HG03575 (cell line): ENCODE measurements around the gene PPIF.

ENCODE experiments used
- ATAC-seq: cut with Tn5 transposase; IDR thresholded peaks from one replicate; pipeline ENCODE4 v1.9.1; 2021; ENCODE audit not compliant: unreplicated experiment, insufficient number of reproducible peaks, low FRiP score; ENCODE audit errors: extremely low read depth

Gene PPIF

DNA sequence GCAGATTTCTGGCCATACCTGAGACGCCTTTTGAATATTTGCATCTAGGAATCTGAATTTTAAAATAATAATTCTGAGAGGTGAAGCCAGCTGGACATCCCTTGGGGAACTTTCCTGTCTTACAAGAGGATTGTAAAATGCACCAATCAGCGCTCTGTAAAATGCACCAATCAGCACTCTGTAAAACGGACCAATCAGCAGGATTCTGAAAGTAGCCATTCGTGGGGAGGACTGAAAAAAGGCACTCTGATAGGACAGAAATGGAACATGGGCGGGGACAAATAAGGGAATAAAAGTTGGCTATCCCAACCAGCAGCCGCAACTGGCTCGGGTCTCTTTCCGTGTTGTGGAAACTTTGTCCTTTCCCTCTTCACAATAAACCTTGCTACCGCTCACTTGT is 9.9 kb downstream of the PPIF start:
- no peak for ATAC-seq

DNA sequence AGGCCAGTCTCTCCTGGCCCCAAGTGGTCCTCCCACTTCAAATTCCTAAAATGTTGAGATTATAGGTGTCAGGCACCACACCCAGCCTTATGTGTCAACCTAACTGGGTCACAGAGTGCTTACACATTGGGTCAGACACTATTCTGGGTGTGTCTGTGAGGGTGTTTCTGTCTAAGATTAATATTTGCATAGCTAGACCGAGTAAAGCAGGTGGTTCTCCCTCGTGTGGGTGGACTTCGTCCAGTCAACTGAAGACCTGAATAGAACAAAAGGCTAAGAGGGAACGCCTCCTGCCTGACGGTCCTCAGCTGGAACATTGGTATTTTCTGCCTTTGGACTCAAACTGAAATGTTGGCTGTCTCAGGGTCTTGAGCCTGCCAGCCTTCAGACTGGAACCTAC is 11.5 kb downstream of the PPIF start:
- ATAC-seq = no peak

DNA sequence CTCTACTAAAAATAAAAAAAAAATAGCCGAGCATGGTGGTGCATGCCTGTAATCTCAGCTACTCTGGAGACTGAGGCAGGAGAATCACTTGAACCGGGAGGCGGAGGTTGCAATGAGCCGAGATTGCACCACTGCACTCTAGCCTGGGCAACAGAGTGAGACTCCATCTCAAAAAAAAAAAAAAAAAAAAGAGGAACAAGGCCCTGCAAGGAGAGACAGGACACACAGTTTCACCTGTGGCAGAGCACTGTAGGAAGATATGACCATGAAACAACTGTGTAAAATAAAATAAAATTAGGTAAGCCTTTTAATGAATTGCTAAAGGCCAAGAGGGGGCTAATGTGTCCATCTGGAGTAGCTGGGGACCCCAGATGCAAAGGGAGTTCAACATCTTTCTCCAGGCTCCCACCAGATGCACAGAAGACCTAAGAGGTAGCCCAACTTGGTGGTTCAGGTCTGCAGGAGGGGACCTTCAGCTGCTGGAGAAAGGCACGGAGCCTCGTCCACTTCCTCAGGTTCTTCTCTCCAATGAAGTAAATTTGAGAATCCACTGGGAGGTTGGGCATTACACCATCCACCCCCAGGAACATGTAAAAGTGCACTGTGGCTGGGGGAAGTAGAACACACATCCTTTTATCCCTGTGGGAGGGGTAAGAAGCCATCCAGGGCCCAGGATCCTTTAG is 12.7 kb downstream of the PPIF start:
- no peak for ATAC-seq

DNA sequence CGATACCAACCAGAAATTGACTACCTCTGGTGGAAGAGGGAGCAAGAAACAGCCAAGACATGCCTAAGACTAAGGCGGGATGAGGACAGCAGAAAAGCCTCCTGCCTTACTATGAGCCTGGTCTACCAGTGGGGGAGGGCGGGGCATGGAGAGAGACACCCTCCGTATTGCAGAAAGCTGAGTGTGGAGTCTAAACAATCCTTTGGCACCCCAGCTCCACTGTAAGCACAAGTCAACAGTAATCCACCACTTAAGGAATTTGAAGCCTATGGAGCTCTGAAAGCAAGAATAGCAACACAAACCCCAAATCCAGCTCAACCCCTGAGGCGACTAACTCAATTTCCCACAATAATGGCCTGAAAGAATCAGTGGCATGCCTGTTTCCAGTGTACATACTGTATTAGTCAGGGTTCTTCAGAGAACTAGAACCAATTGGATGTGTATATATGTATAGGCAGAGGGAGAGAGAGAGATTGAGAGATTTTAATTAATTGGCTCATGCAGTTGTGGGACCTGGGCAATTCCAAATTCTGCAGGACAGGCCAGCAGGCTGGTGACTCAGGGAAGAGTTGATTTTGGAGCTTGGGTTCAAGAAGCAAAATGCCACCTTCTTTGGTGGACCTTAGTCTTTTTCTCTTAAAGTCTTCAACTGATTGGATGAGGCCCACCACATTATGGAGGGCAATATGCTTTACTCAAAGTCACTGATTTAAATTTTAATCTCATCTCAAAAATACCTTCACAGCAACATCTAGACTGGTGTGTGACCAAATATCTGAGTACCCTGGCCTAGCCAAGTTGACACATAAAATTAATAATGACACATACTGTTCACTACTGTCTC is 13.5 kb downstream of the PPIF start:
- no peak for ATAC-seq

DNA sequence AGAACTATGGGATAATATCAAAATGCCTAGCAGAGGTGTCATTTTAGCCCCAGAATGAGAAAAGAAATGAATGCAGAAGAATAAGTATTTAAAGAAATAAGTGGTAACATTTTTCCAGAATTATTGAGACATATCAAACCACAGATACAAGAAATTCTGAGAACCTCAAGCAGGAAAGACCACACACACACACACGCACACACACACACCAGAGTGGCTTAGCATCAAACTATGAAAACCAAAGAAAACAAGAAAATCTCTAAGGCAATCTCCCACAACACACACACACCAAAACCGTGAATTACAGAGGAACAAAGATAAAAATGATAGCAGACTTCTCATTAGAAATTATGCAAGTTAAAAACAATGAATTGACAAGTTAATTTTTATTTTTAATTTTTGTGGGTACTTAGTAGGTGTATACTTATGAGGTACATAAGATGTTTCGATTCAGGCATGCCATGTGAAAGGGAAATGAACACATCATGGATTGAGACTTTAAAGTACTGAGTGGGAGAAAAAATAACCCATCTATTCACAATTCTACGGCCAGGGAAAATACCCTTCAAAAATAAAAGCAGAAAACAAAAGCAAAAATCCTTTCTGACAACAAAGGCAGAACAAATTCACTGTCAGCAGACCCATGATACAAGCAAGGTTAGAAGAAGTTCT is 14.6 kb downstream of the PPIF start:
- ATAC-seq = no peak

DNA sequence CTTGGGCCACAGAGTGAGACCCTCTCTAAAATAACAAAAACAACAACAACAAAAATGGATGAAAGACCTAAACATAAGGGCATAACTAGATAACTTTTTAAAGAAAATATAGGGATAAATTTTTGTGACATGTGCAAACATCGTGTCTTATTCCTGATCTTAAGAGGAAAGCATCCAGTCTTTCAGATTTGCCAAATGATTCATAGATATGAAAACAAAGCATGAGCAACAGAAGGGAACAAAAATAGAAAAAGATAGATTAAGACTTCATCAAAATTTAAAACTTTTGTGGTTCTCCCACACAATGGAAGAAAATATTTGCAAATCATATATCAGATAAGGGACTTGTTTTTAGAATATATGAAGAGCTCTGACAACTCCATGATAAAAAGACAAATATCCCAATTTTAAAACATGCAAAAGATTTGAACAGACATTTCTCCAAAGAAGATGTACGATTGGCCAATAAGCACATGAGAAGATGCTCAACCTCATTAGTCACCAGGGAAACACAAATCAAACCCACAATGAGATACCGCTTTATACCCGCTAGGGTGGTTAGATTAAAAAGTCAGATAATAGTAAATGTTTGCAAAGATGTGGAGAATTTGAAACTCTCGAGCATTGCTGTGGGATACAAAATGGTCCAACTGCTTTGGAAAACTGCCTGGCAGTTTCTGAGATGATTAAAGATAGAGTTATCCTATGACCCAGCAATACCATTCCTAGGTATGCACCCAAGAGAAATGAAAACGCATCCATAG is 20.3 kb downstream of the PPIF start:
- ATAC-seq = no peak

DNA sequence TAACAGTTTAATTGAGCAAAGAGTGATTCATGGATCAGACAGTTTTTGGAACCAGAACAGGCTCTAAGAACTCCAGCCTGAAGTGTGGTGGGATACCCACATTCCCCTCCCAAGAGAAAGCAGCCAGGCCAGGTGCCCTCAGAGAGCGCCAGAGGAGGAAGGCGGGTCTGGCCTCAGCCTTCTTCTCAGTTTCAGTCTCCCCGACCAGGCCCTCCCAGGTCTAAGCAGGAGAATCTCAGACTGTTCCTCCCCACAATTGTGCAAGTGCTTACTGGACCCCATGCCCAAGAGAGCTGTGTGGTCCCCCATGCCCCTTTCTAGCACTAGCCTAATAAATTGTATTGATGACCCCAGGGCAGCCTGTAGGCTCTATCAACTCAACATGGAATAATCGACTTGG is 25.6 kb downstream of the PPIF start:
- no peak for ATAC-seq

DNA sequence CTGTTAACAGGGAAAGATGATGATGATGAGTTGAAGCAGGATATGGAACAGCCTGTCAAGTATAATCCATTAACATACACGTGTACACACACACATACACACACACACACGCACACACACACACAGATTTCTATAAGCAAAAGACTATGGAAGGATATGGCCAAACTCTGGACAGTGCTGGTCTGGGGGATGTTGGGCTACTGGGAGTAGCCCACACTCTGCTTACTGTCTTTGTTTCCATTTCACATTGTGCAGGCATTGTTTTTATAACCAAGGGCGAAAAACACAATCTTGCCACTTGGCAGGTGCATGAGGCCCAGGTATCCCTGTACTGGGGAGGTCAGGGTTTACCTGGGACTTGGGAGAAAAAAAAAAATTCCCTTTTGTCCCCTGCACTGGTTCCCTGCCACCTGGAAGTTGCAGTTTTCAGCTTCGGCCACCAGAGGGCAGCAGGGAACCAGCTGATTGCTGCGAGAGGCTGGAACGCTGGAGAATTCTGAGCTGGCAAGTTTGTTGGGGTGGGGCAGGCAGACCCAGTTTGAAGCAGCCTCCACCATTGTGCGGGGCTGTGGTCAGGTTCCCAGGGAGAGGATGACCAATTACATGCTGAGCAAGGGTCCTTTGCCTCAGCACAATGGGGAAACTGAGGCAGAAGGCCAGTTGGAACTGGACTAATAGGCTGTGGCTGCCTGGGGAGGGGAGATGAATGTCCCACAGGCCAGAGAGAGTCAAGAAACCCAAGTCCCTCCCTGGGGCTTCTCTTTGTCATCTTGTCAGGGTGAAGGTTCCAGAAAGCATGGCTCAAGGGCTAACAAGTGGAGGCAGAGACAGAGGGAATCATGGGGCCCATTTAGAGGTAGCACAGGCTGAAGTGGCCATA is 27.3 kb downstream of the PPIF start:
- no peak for ATAC-seq

DNA sequence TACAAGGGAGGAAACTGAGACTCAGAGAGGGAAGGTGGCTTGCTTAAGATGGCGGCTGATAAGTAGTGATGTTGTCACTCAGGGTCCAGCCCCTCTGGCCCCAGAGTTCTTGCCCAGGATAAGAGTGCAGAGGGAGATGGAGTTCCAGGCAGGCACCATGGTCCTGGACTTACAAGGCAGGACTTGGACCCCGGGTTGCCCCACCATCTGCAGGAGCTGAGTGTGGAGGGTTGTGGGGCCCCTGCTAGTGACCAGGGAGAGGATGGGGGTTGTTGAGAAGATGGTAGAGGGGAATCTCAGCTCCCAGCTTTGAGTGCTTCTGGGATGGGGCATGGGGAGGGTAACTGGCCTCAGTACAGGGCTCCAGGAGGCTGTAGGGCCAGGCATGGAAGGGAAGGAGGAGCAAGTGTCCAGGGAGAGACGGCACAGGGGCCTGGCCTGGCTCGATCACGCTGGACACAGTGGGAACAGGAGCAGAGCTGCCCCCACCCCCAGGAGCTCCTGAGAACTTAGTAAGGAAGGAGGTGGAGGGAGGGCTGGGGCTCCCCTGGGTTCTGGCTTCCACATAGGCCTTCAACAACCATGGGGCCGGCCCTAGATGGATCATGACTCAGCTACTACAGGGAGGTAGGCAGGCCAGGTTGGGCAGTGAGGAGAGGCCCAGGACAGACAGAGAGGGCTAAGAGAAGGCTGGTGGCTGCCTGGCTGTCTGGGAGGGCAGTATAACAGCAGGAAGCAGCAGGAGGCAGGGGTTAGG is 28.2 kb downstream of the PPIF start:
- no peak for ATAC-seq

DNA sequence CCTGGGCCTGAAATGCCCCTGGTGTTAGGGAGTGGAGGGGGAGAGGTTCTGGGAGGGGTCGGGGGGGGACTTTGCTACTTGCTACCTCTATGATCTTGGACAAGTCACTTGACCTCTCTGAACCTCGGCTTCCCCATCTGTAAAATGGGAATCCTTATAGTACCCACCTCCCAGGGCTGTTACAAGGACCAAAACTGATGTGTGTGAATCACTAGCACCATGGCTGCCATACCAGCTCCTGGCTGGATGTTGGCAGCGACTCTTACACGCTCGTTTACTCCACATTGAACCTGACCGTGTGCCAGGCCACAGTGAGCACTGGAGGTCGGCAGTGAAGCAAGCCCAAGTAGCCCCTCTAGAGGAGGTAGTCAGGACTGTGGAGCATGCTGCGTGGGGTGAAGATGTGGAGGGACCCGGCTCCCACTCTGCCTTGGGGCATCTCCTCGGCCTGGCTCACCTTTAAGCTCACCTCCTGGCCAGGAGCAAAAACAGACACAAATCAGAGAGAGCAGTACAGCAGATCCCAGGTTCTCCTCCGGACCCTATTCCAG is 28.9 kb downstream of the PPIF start:
- no peak for ATAC-seq

DNA sequence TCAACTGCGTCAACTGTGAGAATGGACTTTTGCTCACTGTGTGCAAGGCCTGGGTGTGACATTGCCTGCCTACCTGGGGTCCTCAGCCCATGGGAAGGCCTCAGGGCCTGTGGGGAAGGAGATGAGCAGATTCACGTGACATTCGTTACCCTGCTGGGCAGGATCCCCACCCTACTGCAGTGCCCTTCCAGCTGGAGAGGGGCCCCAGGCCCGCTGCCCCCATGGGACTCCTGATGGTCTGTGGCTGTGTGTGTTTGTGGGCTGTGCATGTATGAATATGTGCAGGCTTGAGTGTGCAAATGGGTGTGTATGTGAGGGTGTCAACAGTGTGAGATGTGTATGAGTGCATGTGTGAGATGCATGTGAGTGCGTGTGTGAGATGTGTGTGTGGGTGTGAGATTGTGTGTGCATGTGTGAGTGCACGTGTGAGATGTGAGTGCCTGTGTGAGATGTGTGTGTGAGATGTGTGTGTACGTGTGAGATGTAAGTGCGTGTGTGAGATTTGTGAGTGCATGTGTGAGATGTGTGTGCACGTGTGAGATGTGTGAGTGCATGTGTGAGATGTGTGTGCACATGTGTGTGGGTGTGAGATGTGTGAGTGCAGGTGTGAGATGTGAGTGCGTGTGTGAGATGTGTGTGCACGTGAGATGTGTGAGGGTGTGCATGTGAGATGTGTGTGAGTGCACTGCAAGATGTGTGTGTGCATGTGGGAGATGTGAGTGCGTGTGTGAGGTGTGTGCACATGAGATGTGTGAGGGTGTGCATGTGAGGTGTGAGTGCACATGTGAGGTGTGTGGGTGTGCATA is 29.7 kb downstream of the PPIF start:
- ATAC-seq = no peak

DNA sequence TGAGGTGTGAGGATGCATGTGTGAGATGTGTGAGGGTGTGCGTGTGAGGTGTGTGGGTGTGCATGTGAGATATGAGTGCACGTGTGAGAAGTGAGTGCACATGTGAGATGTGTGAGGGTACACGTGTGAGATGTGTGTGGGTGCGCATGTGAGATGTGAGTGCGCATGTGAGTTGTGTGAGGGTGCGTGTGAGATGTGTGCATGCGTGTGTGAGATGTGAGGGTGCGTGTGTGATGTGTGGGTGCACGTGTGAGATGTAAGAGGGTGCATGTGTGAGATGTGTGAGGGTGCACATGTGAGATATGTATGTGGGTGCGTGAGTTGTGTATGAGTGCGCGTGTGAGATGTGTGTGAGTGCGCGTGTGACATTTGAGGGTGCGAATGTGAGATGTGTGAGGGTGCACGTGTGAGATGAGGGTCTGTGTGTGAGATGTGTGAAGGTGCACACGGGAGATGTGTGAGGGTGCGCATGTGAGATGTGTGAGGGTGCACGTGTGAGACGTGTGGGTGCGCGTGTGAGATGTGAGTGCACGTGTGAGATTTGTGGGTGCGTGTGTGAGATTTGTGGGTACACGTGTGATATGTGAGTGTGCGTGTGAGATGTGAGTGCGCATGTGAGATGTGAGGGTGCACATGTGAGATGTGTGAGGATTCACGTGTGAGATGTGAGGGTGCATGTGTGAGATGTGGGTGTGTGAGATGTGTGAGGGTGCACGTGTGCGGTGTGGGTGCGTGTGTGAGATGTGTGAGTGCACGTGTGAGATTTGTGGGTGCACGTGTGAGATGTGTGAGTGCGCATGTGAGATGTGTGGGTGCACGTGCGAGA is 30.5 kb downstream of the PPIF start:
- ATAC-seq = no peak

DNA sequence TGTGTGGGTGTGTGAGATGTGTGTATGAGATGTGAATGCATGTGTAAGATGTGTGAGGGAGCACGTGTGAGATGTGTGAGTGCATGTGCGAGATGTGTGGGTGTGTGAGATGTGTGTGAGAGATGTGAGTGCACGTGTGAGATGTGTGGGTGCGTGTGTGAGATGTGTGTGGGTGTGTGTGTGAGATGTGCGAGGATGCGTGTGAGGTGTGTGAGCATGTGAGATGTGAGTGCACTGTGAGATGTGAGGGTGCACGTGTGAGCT is 31.0 kb downstream of the PPIF start:
- no peak for ATAC-seq

DNA sequence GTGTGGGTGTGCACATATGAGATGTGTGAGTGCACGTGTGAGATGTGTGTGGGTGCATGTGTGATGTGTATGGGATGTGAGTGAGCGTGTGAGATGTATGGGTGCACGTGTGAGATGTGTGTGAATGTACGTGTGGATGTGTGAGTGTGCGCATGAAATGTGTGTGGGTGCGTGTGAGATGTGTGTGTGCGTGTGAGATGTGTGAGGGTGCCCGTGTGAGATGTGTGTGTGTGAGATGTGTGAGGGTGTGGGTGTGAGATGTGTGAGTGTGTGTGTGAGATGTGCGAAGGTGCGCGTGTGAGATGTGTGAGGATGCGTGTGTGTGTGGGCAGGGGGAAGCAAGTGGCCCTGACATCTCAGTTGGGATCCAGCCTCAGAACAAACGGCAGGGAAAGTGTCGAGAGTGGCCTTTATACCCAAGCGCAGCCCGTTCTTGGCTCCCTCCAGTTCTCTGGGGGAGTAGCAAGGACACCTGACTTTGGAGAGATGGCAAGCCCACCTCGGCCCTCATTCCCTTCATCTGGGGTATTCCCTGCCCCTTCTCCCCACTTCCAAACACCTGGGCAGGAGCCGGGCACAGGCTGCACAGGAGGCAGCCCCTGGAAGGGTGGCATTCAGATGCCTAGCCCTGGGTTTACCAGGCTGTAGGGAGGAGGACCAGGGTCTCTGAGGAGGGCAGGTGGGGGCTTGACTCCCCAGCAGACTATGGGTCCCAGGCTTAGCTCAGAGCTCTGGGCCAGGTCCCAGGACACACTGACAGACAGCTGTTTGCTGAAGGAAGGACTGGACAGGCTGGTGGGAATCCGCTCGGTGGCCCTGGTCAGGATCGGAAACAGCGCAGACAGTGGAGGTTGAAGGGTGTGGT is 31.6 kb downstream of the PPIF start:
- no peak for ATAC-seq

DNA sequence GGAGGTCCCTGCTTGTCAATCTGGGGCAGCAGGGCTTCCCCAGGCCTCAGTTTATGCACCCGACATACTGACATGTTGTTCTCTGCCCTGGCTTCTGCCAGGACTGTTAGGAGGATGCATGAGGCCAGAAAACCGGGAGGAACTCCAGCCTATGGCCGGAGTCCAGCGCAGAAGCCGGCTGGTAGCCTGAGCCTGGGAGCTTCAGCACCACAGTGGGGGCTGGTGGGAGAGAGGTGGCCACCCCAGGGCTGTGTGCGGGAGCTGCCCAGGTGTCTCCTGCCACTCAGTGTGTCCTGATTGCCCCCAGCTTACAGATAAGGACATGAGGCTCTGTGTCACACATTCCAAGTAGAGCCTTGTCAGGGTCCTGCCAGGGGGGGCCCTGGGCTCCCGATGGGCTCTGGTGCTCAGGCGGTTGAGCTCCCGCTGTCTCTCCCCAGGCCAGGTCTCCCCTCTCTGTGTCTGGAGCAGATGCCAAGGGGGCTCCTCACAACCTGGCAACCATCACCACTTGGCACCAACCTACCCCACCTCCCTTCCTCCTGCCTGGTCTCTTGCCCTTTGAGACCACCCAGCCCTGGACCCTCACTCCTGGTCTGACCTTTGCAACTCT is 32.3 kb downstream of the PPIF start:
- ATAC-seq = no peak
